Inflammatory macrophage (primary cell): ENCODE results near the gene MBOAT1.
A peak's percentile ranks its signal among the peaks of the same experiment; 100 is the strongest.

ENCODE experiments used
- DNase-seq, 2 donors: peaks; one replicate each; pipeline ENCODE4 v3.0.0-alpha.2; 2020 to 2022
- total RNA-seq, 18 experiments: gene quantifications; one replicate each; lab custom pipeline; 2026; ENCODE audit warnings: mixed read lengths in 6 of 18, inconsistent platforms in 2 of 18; lab: John Stamatoyannopoulos, UW

Gene MBOAT1, protein sequence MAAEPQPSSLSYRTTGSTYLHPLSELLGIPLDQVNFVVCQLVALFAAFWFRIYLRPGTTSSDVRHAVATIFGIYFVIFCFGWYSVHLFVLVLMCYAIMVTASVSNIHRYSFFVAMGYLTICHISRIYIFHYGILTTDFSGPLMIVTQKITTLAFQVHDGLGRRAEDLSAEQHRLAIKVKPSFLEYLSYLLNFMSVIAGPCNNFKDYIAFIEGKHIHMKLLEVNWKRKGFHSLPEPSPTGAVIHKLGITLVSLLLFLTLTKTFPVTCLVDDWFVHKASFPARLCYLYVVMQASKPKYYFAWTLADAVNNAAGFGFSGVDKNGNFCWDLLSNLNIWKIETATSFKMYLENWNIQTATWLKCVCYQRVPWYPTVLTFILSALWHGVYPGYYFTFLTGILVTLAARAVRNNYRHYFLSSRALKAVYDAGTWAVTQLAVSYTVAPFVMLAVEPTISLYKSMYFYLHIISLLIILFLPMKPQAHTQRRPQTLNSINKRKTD
- 18.3 to 220 (median 96.6) reads per million in 18 experiments for total RNA-seq

DNA sequence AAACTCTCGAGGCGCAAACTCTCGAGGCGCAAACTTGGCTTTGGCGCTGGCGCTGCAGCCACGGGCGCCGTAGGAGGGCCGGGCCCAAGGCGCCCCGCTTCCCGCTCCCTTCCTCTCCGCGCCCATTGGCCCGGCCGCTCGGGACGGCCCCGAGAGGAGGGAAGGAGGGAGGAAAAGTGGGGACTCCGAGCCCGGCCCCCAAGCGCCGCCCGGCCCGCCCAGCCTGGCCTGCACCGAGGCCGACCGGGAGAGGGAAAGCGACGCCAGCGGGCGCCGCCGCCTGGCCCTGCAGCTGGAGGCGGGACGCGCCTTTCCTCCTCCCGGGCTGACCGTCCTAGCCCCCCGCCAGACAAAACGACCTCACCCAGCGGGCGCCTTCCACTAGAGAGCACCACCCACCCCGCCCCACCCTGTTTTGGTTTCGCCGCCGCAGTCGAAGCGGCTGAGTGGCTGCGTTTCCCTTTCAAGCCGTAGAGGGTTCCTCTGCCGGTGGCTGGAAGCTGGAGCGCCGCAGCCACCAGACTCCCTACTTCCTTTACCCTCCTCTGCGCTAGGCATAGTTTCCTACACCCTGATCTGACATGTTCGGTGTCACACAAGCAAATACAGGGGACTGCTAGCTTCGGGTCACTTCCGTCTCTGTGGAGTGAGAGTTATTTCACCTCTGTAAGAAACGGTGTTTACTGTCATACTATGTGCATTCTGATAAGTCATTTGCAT is at the start of gene MBOAT1:
TSS of gene MBOAT1 (minus strand) at position 78 of the 720 bp plus-strand sequence. CDS start 235 bp downstream, outside the sequence.
- DNase-seq, result peak; percentile 92 to 93

DNA sequence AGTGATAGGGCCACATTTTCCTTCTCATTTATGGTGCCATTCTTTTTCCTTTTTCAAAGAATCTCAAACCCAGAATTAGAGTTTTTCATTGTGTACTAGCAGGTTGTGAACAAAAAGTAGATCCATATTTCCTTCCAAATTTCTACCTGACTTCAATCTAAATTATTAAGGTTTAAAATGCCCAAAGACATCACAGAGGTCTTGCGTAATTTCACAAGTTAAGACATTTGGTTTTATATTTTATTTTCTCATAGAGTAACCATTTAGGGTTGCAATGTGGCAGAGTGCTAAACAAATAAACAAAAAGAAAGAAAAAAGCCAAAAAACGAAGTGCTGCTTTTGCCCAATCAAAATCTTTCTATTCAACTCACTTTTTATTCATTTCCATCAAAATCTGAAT is 49.4 kb upstream of the MBOAT1 start:
- no peak for DNase-seq

DNA sequence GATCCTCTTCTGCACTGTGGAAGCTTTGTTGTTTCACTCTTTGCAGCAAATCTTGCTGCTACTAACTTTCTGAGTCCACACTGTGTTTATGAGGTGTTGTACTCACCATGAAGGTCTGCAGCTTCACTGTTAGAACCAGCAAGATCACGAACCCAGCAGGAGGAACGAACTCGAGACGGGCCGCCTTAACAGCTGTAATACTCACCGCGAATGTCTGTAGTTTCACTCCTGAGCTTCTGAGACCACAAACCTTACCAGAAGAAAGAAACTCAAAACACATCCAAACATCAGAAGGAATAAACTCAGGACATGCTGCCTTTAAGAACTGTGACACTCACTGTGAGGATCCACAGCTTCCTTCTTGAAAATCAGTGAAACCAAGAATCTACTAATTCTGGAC is 48.1 kb upstream of the MBOAT1 start:
- no peak for DNase-seq

DNA sequence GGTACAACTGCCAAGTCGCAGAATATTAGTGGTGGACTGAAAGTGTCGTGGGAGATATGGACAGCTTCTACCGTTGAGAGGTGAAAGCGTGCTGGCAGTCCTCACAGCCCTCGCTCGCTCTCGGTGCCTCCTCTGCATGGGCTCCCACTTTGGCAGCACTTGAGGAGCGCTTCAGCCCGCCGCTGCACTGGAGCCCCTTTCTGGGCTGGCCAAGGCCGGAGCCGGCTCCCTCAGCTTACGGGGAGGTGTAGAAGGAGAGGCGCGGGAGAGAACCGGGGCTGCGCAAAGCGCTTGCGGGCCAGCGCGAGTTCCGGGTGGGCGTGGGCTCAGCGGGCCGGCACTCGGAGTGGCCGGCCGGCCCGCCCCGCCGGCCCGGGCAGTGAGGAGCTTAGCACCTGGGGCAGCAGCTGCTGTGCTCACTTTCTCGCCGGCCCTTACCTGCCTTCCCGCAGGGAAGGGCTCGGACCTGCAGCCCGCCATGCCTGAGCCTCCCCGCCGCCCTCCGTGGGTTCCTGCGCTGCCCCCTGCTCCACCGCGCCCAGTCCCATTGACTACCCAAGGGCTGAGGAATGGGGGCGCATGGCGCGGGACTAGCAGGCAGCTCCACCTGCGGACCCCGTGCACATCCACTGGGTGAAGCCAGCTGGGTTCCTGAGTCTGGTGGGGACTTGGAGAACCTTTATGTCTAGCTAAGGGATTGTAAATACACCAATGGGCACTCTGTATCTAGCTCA is 47.2 kb upstream of the MBOAT1 start:
- DNase-seq, result no peak

DNA sequence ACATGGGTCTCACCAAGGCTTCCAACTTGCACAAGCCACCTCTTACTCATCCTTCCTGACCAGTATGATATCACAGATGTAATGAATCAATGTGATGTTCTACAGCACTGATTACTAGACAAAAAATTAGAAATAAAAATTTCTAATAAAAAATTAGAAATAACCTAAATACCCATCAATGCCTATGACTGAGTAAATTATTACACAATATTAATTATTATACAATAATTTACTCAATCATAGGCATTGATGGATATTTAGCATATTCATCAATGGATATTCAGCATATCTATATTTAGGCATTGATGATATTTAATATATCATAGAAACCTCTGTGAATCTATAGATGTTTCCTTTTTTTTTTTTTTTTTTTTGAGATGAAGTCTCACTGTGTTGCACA is 43.2 kb upstream of the MBOAT1 start:
- DNase-seq, result no peak

DNA sequence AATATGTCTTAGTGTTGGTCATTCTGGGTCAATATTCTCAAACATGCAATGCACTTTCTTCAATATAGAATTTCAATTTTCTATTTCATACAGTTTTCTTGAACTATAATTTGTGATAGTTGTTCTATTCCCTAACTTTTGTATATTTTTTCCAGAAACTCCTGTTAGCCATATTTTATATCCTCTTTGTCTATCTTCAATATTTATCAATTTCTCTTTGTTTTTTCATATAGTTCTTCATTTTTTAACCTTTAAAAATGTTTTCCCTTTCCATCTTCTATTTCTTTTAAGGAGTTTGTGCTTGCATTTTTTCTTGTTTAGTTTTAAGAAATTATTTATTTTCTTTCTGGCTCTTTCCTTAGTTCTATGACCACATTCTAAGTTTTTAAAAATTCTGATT is 42.0 kb upstream of the MBOAT1 start:
- no peak for DNase-seq

DNA sequence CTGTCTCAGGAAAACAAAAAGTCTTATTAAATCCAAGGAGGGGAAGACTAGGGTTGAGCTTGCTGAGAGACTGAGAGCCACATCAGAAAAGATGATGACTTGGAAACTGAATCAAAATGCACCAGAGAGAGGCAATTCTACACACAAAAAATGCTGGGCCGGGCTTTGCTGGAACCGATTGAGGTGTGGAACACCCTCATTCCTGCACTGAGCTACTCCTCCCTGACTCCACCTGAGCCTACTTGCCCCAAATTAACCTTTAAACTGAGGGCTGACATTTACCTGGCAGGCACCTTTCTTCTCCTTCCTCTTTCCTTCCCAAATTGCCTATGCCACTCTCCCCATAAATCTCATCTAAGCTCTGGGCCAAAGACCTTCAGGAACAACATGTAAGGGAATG is 40.8 kb upstream of the MBOAT1 start:
- DNase-seq, result no peak

DNA sequence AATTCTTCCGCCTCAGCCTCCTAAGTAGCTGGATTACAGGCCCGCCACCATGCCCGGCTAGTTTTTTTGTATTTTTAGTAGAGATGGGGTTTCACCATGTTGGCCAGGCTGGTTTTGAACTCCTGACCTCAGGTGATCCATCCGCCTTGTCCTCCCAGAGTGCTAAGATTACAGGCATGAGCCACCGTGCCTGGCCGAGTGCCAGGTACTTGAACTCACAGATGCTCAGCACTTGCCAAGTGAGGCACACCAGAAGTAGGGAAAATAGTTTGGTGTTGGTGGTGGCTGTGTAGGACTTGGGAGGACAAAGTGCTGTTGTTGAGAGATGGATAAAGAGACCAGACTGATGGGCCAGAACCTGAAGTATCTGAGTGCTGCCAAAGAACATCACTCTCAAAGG is 40.0 kb upstream of the MBOAT1 start:
- DNase-seq, result no peak

DNA sequence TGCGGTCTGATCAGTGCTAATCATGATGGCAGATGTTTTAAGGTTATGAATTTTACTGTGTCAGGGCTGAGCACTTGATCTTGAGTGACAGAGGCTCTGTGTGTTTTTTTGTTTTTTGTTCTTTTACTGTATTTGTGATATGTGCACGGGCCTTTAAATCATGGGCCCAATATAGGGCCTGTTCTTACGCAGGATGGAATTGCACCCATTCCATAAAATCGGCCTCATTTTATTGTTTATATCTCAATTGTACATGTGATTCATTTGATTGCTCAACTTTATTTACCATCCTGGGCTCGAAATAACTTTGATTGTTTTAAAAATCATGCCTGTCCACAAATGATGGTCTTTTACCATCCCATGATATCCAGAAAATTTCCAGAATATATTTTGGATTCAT is 39.3 kb upstream of the MBOAT1 start:
- no peak for DNase-seq

DNA sequence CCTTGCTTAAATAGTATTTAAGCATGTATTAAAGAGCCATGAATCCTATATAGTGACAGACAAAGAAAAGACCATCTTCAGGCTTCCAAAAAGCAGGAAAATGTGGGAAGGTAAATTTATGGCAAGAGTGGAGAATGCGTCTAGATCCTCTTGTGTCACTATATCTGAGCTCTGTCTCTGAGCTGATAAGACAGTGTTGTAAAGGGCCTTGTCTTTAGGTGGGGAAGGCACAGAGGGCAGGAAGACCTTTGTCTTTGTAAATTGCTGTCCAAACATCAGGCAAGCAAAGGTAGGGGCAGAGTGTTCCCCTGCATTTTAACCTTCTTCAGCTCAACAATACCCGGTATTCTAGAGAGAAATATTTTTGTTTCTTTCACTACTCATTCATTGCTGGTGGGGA is 33.9 kb upstream of the MBOAT1 start:
- no peak for DNase-seq

DNA sequence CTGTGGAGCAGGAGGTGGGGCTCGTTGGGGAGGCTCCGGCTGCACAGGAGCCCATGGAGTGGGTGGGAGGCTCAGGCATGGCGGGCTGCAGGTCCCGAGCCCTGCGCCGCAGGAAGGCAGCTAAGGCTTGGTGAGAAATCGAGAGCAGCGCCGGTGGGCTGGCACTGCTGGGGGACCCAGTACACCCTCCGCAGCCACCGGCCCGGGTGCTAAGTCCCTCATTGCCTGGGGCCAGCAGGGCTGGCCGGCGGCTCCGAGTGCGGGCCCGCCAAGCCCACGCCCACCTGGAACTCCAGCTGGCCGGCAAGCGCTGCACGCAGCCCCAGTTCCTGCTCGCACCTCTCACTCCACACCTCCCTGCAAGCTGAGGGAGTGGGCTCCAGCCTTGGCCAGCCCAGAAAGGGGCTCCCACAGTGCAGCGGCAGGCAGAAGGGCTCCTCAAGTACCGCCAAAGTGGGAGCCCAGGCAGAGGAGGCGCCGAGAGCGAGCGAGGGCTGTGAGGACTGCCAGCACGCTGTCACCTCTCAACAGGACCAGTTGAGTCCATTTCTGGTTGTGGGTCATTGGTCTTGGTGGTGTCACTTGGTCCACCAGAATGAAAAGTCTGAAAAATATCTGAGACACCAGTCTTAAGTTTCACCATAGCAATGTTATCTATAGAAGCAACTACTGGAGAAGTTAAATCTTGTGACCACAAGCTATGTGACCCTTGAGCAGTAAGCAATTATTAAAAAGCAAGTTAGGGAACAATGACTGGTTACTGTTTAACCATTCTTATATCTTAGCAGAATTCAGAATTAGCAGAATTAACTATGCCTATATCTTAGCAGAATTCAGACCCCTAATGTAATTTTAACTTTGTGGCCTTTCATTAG is 32.8 kb upstream of the MBOAT1 start:
- DNase-seq, result peak in 1 of 2 donors; percentile 4

DNA sequence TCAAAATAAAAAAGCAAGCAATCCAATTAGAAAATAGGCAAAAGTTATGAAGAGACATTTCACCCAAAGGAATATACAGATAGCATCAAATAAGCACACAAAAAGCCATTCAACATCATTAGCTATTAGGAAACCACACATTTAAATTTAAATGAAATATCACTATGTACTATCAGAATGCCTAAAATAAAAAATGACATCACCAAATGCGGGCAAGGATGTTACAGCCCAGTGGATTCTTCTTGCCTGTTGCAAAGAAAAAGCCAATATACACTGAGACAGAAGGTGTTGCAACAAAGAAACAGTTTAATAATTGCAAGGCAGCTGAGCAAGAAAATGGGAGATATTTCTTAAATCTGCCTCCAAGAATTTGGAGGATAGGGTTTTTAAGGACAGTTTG is 31.0 kb upstream of the MBOAT1 start:
- DNase-seq, result no peak

DNA sequence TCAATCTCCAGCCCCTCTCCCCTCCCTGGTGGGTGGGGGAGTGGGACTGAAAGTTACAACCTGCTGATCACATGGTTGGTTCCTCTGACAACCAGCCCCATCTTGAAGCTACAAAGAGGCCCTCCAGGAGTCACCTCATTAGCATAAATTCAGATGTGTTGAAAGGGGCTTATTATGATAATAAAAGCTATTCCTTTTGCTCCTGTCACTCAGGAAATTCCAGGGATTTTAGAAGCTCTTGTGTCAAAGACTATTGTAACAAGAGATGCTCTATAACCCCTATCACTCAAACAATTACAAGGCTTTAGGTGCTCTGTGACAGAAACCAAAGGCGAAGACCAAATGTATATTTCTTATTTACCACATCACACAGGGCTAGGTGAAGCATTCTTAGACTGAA is 30.1 kb upstream of the MBOAT1 start:
- DNase-seq, result no peak

DNA sequence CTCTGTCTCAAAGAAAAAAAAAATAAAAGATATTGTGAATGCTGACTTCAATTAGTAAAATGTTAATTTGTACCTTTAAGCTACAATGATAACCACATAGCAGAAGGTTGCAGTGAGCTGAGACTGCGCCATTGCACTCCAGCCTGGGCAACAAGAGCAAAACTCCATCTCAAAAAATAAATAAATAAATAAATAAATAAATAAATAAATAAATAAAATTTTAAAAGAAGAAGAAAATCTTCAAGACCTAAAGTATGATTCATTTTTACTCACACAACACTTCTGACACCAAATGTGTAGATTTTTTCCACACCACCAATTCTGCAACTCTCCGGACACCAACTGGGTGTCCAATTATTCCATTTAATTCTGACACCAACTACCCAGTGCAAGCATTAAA is 28.8 kb upstream of the MBOAT1 start:
- DNase-seq, result no peak

DNA sequence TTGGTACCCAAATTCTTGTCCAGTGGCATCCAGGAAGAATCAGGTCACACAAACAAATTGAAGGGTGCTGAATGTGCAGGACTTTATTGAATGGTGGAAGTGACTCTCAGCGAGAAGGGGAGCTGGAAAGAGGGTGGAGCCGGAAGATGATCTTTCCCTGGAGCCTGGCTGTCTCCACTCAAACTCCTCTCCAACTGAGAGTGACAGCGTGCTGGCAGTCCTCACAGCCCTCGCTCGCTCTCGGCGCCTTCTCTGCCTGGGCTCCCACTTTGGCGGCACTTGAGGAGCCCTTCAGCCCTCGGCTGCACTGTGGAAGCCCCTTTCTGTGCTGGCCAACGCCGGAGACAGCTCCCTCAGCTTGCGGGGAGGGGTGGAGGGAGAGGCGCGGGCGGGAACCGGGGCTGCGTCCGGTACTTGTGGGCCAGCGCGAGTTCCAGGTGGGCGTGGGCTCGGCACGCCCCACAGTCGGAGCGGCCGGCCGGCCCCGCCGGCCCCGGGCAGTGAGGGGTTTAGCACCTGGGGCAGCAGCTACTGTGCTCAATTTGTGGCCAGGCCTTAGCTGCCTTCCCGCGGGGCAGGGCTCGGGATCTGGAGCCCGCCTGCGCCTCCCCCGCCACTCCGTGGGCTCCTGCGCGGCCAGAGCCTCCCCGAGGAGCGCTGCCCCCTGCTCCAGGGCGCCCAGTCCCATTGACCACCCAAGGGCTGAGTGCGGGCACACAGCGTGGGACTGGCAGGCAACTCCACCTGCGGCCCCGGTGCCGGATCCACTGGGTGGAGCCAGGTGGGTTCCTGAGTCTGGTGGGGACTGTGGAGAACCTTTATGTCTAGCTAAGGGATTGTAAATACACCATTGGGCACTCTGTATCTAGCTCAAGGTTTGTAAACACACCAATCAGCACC is 26.7 kb upstream of the MBOAT1 start:
- no peak for DNase-seq

DNA sequence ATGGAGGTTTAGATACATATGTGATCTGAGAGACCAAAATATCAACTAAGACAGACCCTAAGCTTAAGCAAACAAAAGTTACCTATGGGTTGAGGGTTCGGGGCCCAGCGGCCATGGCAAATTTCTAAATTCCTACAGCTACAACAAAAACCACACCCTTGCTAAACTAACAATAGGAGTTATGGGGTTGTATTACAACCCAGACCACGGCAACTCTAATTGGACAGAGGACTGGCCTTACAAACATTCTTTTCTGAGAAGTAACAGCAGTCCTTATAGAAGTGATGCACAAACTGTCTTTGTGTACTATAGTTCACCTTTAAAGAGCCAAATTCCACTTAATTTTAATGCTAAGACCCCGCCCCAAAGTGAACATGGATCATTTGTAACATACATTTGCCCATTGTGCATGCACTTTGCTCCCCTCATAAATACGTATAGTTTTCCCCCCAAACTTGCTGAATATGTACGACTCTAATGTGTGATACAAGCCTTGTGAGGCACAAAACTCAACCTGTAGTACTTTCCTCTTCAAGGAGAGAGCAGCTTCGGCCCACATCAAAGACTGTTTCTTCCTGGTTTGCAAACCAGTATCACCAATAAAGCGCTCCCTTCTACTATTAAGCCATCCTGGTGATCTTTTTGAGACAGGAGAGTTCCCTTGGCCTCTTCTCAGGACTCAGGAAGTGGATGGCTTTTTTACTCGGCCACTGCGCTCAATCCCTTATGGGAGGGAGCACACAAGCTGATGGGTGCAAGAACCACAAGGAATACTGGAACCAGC is 25.6 kb upstream of the MBOAT1 start:
- no peak for DNase-seq

DNA sequence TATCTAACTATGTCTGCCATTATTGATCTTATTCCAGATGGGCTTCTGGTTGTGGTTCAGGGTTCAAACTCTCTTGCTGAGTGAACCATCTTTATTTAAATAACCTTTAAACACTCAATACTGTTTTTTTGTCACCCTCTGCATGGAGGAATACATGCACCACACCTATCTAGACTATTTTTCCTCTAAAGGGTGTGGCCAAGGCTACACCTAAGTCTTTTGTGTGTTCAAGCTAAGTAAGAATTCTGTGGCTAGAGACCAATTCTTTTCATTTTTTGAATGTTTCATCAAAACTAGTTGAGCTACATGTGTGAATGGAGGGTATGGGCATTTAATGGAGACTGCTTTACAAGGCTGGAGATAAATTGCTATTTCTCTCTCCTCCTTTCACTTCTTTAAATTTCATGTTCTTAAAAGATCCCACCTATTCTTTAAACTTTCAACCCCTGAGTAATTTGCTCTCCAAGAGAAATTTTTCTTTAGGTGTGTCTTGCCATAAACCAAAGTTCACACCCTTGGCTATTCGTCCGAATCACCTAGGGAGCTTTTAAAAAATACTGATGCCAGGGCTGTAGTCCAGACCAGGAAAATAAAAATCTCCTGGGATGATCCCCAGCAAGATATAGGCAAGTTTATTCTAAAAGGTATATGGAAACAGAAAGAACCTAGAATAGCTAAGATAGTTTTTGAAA is 24.8 kb upstream of the MBOAT1 start:
- DNase-seq, result no peak

DNA sequence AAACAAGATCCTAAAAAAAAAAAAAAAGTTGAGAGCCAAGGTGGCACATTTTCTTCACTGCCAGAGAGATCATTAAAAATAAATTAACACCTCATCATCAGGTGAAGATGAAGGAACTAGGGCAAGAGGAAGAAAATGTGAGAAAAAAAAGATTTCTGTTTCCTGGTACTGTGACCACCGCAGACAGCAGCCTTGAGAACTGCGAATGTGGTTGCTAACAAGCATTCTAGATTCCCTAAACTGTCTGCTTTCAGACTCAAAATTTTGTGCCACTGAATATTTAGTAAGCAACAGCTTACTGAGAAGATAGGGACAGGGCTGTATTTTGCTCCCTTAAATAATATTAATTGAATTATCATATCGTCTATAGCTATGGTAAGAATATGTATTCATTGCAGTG is 24.1 kb upstream of the MBOAT1 start:
- no peak for DNase-seq

DNA sequence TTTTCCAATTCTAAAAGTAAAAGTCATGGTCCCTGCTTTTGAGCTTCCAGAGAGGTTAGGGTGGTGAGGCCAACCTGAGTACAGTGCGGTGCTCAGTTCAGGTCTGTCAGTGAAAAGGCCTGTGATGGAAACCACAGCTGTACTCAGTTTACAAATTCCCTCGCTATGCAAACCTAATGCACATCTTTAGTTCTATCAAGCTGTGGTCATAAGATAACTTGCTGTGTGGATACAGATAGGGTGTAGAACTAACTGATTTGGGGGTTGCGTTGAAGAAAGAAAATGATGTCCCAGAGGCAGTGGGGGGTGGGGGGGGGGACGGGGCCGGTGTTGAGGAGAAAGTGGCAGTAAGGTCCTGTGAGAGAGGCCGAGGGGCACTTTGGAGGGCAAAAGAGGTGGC is 22.8 kb upstream of the MBOAT1 start:
- DNase-seq, result no peak

DNA sequence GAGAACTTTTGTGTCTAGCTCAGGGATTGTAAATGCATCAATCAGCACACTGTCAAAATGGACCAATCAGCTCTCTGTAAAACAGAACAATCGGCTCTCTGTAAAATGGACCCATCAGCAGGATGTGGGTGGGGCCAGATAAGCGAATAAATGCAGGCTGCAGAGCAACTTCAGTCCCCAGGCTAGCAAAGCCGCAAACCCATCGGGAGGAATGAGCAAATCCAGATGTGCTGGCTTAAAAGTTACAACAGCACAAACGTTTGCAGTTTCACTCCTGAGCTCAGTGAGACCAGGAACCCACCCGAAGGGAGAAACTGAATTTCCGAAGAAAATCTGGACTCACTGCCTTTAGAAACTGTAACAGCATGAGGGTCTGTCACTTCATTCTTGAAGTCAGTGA is 21.9 kb upstream of the MBOAT1 start:
- DNase-seq, result no peak
